HG02840 (cell line): Measurements from ENCODE around the gene DNAI1.
"Not testable (repeated sequence)": the region's sequence is repeated elsewhere in the genome, so short reads cannot be mapped to it uniquely, and the experiment has no call there.

ENCODE experiments used
- ATAC-seq: cut with Tn5 transposase; IDR thresholded peaks from one replicate; pipeline ENCODE4 v1.9.1; 2021; ENCODE audit warnings: mild to moderate bottlenecking, moderate library complexity, moderate number of reproducible peaks; ENCODE audit not compliant: unreplicated experiment, low FRiP score

The DNAI1 gene

GRCh38 chr9:34446951-34447350 lies 11.7 kb upstream of the DNAI1 start:
- ATAC-seq = no peak

- no peak for ATAC-seq
These were observed 8.0 kb upstream of the DNAI1 start for GRCh38 chr9:34450644-34451043.

- ATAC-seq = no peak
These were observed 7.5 kb upstream of the DNAI1 start for GRCh38 chr9:34451135-34451534.

- ATAC-seq = no peak
These were observed 7.1 kb upstream of the DNAI1 start for GRCh38 chr9:34451545-34451944.

- no peak for ATAC-seq
These were observed 6.0 kb upstream of the DNAI1 start for GRCh38 chr9:34452568-34452967.

- no peak for ATAC-seq
These were observed 4.0 kb upstream of the DNAI1 start for GRCh38 chr9:34454571-34455065.

GRCh38 chr9:34456151-34456550 lies 2.5 kb upstream of the DNAI1 start:
- ATAC-seq = no peak

- no peak for ATAC-seq
These were observed 1.9 kb upstream of the DNAI1 start for GRCh38 chr9:34456746-34457145.

- no peak for ATAC-seq
These were observed 1.2 kb upstream of the DNAI1 start for GRCh38 chr9:34457266-34458012.

GRCh38 chr9:34458959-34459340 lies 345 bp downstream of the DNAI1 start:
- no peak for ATAC-seq

GRCh38 chr9:34459356-34459755 lies 751 bp downstream of the DNAI1 start:
- ATAC-seq = no peak

- no peak for ATAC-seq
These were observed 1.3 kb downstream of the DNAI1 start for GRCh38 chr9:34459941-34460340.

GRCh38 chr9:34463098-34463900 lies 4.7 kb downstream of the DNAI1 start:
- no peak for ATAC-seq

- ATAC-seq = no peak
These were observed 5.3 kb downstream of the DNAI1 start for GRCh38 chr9:34463901-34464232.

- ATAC-seq = no peak
These were observed 6.0 kb downstream of the DNAI1 start for GRCh38 chr9:34464571-34464970.

- no peak for ATAC-seq
These were observed 6.9 kb downstream of the DNAI1 start for GRCh38 chr9:34465468-34465867.

- no peak for ATAC-seq
These were observed 16.5 kb downstream of the DNAI1 start for GRCh38 chr9:34475097-34475496.

- ATAC-seq = no peak
These were observed 18.9 kb downstream of the DNAI1 start for GRCh38 chr9:34477541-34477940.

- no peak for ATAC-seq
These were observed 20.8 kb downstream of the DNAI1 start for GRCh38 chr9:34479431-34479866.

- not testable (repeated sequence) for ATAC-seq
These were observed 23.0 kb downstream of the DNAI1 start for GRCh38 chr9:34481620-34482019.

- ATAC-seq = not testable (repeated sequence)
These were observed 24.1 kb downstream of the DNAI1 start for GRCh38 chr9:34482746-34483145.

GRCh38 chr9:34484678-34485077 lies 26.1 kb downstream of the DNAI1 start:
- ATAC-seq = no peak
